NCI-H1048 (cell line): Measurements from ENCODE around the gene STRN.
"Not testable (repeated sequence)": the region's sequence is repeated elsewhere in the genome, so short reads cannot be mapped to it uniquely, and the experiment has no call there.

Experiments used
- DNase-seq: peaks from one replicate; lab custom pipeline; 2025; lab: John Stamatoyannopoulos, UW

The STRN gene, protein sequence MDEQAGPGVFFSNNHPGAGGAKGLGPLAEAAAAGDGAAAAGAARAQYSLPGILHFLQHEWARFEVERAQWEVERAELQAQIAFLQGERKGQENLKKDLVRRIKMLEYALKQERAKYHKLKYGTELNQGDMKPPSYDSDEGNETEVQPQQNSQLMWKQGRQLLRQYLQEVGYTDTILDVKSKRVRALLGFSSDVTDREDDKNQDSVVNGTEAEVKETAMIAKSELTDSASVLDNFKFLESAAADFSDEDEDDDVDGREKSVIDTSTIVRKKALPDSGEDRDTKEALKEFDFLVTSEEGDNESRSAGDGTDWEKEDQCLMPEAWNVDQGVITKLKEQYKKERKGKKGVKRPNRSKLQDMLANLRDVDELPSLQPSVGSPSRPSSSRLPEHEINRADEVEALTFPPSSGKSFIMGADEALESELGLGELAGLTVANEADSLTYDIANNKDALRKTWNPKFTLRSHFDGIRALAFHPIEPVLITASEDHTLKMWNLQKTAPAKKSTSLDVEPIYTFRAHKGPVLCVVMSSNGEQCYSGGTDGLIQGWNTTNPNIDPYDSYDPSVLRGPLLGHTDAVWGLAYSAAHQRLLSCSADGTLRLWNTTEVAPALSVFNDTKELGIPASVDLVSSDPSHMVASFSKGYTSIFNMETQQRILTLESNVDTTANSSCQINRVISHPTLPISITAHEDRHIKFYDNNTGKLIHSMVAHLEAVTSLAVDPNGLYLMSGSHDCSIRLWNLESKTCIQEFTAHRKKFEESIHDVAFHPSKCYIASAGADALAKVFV

DNA sequence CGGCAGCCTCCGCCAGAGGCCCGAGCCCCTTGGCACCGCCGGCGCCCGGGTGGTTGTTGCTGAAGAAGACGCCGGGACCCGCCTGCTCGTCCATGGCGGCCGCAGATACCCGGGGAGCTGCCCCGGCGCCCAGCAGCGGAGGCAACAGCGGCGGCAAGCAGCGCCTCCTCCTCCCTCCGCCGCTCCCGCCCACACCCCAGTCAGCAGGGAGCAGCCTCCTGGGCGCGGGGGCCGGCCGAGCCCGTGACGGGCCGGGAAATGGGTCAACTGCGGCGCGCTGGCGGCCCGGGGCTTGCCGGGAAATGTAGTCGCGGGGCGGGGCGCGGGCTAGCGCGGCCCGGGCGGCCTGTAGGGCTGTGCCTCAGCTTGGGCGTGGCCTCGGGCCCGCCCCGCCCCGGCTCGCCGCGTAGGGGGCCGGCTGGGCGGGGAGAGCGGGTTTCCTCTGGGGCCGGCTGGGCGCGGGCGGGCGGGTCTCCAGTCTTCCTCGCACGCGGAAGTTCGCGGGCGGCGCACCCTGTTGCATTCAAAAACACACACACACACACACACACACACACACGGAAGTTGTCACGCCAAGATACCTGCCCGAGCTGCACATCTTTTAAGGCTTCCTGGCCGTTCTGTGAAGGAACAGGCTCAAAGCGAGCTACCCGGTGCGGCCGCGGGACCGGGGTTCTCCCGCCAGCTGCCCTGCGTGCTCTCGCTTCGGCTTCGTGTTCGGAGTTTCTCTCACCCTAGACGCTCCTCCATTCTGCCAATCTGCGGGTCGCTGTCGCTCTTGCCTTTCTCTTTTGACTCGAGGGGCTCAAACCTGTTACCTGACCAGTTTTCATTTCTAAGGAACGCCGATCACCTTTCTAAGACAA is at the start of gene STRN:
TSS of gene STRN (minus strand) at position 167 of the 866 bp plus-strand sequence. CDS start at position 94, 73 bp downstream.
- peak; percentile 79 for DNase-seq

DNA sequence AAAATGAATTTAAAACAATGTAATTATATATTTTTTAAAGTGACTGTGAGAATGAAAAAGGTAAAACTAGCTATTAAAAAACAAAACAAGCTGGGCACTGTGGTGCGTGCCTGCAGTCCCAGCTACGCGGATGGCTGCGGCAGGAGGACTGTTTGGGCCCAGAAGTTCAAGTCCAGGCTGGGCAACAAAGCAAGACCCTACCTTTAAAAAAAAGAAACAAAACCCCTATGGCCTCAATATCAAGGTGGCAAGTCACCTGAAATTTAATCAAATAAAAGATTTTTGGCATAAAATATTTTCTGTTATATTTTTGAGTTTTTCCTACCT is 46.9 kb upstream of the STRN start:
- no peak for DNase-seq

DNA sequence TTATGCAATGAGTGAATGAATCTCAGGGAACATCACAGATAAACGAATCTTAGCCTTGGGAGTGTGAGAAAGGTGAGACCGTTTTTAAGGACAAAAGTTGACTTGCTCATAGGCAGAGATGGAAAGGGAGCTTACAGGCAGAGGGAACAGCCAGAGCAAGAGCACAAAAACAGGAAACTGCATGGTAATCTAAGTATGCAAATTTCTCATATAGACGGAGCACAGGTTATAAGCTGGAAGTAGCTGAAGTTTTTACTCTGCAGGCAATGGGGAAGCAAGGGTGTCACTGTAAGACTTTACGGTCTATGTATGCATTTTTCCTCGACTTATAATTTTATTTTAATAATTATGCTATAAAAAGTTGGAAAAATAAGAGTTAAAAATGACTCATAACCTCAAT is 44.8 kb upstream of the STRN start:
- DNase-seq, result no peak

DNA sequence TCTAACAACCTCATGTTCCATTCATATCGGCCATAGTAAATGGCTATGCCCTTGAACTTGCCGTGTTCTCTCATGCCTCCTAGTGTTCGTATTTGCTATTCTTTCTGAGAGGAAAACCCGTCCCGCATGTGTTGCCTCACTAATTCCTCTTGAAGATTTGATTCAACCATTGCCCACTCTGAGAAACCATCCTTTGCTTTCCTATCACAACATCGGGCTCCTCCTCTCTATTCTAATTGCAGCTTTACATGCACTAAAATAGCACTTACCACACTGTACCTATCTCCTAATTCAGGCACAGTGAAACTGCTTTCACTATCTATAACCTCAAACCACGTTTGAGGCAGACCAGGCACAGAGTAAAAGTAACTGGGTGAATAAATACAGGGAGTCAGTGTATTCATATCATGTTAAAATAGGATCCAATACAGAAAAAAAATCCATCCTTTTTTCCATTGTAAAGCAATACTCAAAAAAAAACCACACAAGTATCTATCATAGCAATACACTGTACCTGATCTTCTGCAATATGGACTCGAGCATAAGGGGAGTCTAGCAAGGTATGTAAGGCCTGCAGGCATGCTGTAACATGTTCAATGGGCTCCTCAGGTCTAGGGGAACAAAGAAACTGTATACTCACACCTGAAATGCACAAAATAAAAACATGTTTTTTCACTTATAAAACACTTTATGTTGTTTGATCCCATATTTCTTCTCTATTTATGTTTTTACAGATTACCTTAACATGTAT is 39.0 kb upstream of the STRN start:
- DNase-seq, result no peak

DNA sequence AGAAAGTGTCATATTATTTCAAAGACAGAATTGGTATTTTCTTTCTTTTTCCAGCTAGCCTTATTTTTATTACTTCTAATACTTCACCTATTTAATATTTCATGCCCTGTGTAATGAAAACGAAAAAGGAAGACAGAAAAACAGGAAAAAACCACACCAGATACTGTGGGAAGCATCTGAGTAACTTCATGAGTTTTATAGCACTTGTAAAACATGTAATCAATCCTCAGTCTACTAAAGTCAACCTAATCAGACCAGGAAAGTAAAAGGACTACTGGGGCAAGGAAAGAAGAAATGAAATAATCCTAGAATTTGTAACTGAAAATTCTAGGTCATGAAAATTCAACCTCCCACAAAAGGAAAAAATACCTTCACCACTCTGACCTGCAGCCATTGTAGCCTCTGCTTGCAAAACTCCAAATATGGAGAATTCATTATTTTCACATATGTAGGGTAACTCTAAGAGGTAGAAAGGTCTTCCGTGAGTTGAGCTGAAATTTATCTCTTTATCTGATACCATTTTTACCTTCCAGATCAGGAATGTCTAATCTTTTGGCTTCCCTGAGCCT is 34.7 kb upstream of the STRN start:
- DNase-seq, result no peak

DNA sequence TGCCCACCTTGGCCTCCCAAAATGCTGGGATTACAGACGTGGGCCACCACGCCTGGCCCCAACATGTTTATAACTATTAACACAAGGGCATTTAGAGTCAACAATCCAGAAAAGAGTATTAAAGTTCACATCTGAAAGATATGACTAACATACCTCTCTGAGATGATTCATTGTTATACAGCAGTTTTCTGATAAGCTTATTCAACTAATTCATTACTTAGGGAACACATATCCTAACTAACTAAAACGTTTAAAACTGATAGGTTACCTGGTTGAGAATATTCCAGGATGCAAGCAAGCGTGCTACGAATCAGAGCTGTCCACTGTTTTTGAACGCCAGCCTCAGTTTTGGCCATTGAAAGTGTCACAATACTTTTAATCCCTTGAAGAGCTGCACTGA is 34.0 kb upstream of the STRN start:
- DNase-seq, result no peak

DNA sequence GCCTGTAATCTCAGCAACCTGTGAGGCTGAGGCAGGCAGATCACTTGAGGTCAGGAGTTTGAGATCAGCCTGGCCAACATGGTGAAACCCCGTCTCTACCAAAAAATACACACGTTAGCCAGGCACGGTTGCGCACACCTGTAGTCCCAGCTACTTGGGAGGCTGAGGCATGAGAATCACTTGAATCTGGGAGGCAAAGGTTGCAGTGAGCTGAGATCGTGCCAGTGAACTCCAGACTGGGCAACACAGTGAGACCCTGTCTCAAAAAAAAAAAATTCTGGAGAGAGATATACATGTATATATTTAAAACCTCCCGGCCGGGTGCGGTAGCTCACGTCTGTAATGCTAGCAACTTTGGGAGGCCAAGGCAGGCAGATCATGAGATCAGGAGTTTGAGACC is 33.1 kb upstream of the STRN start:
- DNase-seq, result not testable (repeated sequence)

DNA sequence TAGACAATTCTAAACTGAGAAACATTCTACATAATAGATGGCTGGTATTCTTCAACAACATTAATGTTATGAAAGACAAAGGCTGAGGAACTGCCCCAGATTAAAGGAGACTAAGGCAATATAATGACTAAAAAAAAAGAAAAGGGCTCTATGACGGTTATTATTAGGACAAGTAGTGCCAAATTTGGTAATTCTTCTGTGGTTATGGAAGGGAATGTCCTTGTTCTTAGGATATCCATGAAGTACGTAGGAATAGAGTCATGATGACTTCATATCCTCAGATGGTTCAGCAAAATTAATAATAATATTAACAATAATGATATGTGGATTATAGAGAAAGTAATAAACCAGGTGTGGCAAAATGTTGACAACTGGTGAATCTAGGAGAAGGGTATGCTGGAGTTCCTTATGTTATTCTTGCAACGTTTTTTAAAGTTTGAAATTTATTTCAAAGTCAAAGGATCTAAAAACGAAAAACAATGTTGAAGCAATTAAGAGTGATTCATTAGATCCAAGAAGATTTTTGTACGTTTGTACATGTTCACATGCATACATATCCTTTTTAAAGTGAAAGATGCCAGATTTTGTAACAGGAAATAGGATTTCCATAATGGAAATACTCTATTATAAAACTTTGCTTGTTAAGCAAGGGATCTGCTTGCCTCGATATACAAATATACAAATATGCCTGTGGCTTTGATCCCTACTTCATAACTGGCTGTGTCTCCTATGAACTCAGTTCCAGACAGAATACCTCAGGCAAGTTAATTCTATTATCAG is 27.7 kb upstream of the STRN start:
- DNase-seq, result no peak

DNA sequence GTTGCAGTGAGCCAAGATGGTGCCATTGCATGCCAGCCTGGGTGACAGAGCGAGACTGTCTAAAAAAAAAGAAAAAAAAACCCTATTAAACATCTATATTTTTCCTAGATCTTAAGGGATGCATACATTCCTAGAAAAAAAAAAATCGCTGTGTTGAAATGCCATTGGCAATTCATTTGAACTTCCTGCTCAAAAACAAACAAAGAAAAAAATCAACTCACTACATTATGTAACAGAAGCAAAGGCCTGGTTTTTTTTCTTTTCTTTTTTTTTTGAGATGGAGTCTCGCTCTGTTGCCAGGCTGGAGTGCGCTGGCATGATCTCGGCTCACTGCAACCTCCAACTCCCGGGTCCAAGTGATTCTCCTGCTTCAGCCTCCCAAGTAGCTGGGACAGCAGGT is 21.7 kb upstream of the STRN start:
- DNase-seq, result no peak

DNA sequence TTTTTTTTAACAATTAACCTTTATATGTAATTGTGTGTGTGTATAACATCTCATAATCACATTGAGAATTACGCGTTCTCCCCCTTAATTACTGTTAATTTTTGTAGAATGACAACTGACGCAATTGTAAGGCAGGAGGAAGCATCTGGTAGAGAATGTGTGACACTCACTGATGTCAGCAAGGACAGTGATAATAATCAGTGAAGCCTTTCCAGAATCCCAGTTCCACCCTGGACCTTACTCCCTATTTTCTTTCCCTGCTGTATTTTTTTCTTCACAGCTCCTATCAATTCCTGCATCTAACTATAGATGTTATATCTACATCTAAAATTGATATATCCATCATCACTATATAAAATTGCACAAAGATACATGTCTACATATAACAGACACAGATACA is 16.1 kb upstream of the STRN start:
- DNase-seq, result no peak

DNA sequence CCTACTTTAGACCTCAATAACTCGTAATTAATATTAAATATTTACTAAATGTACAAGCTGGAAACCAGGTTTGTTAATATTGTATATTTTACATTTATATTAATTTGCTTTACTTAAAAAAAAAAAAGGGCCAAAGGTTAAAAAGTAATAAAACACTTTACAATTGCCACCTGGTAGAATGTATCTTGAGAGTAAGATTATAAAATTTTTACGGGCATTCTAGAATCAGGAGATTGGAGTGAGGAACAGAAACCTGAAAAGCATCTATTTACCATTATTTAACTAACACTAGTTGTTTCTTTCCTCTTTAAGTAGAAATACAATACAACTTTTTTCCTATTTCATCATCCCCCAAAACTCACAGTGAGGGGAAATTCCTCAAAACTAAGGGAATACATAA is 15.6 kb upstream of the STRN start:
- no peak for DNase-seq

DNA sequence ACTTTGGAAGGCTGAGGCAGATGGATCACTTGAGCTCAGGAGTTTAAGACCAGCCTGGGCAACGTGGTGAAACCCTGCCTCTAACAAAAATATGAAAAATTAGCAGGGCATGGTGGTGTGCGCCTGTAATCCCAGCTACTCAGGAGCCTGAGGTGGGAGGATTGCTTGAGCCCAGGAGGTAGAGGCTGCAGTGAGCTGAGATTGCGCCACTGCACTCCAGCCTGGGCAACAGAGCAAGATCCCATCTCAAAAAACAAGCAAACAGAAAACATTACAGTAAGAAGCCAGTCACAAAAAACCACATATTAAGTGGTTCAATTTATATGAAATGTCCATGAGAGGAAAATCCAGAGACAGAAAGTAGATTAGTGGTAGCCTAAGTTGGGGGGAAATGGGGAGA is 12.7 kb upstream of the STRN start:
- not testable (repeated sequence) for DNase-seq

DNA sequence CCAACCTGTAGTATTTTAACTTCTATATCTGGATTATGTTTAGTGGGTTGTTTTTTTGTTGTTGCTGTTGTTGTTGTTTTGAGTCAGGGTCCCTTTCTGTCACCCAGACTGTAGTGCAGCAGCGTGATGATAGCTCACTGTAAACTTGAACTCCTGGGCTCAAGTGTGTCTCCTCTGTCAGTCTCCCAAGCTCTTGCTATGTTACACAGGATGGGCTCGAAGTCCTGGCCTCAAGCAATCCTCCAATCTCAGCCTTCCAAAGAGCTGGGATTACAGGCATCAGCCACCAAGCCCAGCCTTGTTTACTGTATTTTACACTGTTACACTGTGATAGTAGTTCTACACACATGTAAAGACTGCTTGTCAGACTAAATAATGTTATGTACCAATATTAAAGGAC is 9.7 kb upstream of the STRN start:
- DNase-seq, result no peak

DNA sequence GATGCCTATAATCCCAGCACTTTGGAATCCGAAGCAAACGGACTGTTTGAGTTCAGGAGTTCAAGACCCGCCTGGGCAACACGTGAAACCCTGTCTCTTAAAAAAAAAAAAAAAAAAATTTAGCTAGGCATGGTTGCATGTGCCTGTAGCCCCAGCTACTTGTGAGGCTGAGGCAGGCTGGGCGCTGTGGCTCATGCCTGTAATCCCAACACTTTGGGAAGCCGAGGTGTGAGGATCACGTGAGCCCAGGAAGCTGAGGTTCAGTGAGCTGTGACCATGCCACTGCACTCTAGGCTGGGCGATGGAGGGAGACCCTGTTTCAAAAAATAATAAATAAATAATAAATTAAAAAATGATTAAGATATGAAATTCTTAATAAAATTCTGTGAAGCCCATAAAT is 9.0 kb upstream of the STRN start:
- DNase-seq, result no peak

DNA sequence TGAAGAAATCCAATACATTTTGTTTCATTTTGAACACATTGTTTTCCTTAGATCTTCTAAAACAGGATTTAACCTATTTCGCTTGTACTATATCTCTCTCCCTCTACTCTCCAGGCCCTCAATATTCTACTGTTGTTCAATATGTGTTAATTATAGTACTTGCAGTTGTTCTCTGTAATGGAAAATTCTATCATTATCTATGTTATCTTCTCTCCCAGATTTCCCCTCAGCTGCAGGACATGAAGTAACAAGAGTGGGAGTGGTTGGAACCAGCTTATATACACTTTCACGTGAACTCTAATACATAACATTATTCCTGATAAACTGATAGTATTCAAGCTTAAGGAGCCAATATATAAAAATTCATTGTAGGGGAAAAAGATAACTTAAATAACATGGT is 7.0 kb upstream of the STRN start:
- DNase-seq, result no peak

DNA sequence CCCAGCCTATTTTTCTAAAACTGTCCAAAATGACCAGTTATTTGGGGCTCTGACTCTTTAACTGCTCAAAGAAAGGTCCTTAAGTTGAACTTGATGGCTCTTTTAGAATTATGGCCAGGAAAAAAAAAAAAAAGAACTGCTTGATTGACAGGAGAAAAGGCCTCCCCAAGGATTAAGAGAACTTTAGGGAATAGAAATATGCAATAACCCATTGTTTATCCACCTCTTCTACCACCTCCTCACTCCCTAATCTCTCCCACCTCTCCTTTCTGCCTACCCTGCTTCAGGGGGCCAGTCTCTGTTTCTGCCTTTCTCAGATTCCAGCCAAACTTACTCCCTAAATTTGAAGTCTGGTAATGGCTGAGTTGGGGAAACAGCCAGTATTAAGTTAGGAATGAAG is 5.7 kb upstream of the STRN start:
- DNase-seq, result no peak

DNA sequence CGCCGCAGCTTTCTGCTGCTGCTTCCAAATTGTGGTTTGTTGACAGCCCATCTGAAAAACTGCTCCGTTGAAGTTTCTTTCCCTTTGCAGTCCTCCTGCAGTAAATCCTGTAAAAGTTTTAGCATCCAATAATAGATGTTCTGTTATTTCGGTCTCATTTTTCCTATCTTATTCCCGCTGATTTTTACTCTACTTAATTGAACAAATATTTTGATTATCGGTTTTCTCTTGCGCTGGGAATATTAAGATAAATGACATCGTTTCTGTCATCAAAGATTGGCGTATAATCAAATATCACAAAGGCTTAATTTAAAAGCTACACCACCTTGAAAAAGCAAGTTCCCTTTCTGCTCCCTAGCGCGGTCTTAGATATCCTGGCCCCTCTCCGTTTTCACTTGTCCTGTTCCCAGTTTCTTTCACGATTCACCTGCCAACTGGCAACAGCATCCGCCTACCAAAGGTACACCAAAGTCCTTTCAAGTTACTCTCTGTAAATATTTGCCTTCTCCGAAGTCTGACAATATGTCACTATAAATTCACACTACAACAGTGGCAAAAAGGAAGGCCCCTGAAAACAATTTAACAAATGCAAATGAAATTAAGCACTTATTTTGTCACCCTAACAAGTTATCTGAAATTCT is 1.0 kb upstream of the STRN start:
- DNase-seq, result no peak

DNA sequence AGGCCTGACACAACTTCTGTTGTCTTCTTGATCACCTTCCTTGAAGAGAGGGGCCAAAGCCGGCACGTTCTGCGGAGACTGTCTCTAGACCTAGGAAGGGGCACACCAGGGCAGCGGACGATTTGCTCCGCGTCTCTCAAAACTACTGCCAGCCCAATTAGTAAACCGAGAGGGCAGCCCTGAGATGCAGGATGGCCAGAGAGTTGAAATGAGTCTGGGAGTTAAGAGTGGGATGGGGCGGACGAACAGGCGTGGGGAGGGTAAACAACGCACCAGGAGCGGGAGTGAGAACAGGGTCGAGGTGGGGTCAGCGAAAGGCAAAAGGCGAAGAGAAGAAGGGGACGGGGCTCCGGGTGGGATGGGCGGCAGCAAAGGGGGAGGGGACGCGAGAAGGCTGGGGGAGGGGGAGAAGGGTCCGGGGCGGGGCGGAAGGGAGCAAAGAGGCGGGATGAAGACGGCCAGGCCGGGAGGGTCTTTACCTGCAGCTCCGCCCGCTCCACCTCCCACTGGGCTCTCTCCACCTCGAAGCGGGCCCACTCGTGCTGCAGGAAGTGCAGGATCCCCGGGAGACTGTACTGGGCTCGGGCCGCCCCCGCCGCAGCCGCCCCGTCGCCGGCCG is 476 bp downstream of the STRN start:
- no peak for DNase-seq

DNA sequence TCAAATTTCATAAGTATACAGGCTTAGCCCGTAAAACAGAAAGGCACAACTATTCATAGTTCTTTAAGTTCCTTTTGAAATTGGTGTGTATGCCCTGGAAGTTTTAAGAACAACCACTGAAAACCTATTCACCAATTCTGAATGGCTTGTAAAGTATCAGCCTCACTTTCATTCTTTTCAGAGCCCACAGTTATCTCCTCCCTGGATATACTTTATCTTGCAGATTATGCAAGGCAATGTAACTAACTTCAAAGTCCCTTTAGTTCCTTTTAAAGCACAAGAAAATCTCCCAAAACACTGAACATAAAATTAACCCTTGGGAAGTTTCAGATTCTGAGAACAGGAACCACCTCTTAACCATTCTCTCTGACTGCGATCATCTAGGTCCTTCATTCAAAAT is 1.1 kb downstream of the STRN start:
- DNase-seq, result no peak
